ENCODE data around the gene CADM3.

GRCh38 chr1:159187647-159188374 lies 16.4 kb downstream of the CADM3 start:
- 0 out of 2 replicates have a peak, but pooled peaks have one; percentile 11 for TF ChIP-seq POLR2AphosphoS5 (IDR thresholded peaks at IDR 0.05; ENCODE audit: low read depth, low read length)
- no peak for TF ChIP-seq CTCF (IDR thresholded peaks at IDR 0.05; ENCODE audit: control extremely low read depth in 1 of 3, insufficient read depth in 1 of 3, low read depth in 1 of 3, low read length in 3 of 3)
- no peak for TF ChIP-seq SP2 (IDR thresholded peaks at IDR 0.05; ENCODE audit: low read length)
- TF ChIP-seq POLR2A (IDR thresholded peaks at IDR 0.05; ENCODE audit: control extremely low read depth in 1 of 2, low read depth in 2 of 2, low read length in 2 of 2) = no peak
- peak in 1 of 2 experiments; percentile 6; a peak in 1 of 4 replicates for TF ChIP-seq HDAC2 (IDR thresholded peaks at IDR 0.05; ENCODE audit: borderline replicate concordance in 1 of 2, low read depth in 2 of 2, low read length in 2 of 2)
- no peak for TF ChIP-seq EZH2 (IDR thresholded peaks at IDR 0.05; ENCODE audit: low read depth, low read length, severe bottlenecking)
- TF ChIP-seq USF2 (IDR thresholded peaks at IDR 0.05; ENCODE audit: low read length) = no peak
- peak; percentile 33; the same call in 1 of the 2 replicates for TF ChIP-seq SP1 (IDR thresholded peaks at IDR 0.05; ENCODE audit: low read depth, low read length)
- TF ChIP-seq MAX (IDR thresholded peaks at IDR 0.05) = no peak; the same call in 1 of the 2 replicates
- no peak for TF ChIP-seq PHF8 (conservative IDR thresholded peaks at IDR 0.05; ENCODE audit: low read depth, low read length)
- no peak for TF ChIP-seq EP300 (IDR thresholded peaks at IDR 0.05; ENCODE audit: borderline replicate concordance in 1 of 2, low read depth in 2 of 2, low read length in 2 of 2)
- TF ChIP-seq RAD21 (IDR thresholded peaks at IDR 0.05 in 1 of 2, conservative IDR thresholded peaks at IDR 0.05 in 1 of 2; ENCODE audit: low read depth in 2 of 2, low read length in 2 of 2) = no peak
- no peak for TF ChIP-seq JUN (IDR thresholded peaks at IDR 0.05; ENCODE audit: low read depth, low read length)
- TF ChIP-seq BCL11A (IDR thresholded peaks at IDR 0.05; ENCODE audit: low read depth in 2 of 2, low read length in 2 of 2) = no peak

Measured in H1 (cell line).